SK-N-SH (cell line): Measurements from ENCODE around the gene UBE2D2. TPM values are rescaled to one million over a fixed set of nuclear protein-coding genes. Genes with fewer than 3 reads are reported as not detected.
"Not testable (repeated sequence)": the region's sequence is repeated elsewhere in the genome, so short reads cannot be mapped to it uniquely, and the experiment has no call there.

Experiments
- CTCF ChIA-PET: fragments of 300-600, 350-600 bp; formaldehyde crosslinking; extraction: SDS; loops from one replicate; lab custom pipeline; 2021; lab: Yijun Ruan, JAX
- POLR2A ChIA-PET: fragments of 350-600 bp; sonication (Branson Sonifier 250); formaldehyde crosslinking; extraction: SDS; loops from one replicate; lab custom pipeline; 2020; ENCODE audit warnings: antibody characterized with exemption, inconsistent platforms; lab: Yijun Ruan, JAX
- DNase-seq: peaks from one replicate; pipeline ENCODE4 v3.0.0; 2012
- H2AFZ ChIP-seq: fragments of 200-600 bp; sonication (generic); 2 replicates; pipeline ENCODE4 v1.8.1; 2016; ENCODE audit warnings: antibody characterized with exemption, mild to moderate bottlenecking, low read depth
- H3F3A ChIP-seq: fragments of 200-600 bp; sonication (generic); replicated peaks from 2 replicates; pipeline ENCODE3; 2016; ENCODE audit warnings: antibody characterized with exemption, mild to moderate bottlenecking; ENCODE audit not compliant: insufficient read depth
- H3K27ac ChIP-seq, 2 experiments: fragments of 200-500 bp in 1 of 2; fragments of 200-600 bp in 1 of 2; sonication (Bioruptor generic) in 1 of 2; sonication (generic), shearing (Covaris generic) in 1 of 2; 2 replicates each; pipeline versions ENCODE4 v1.5.1 to v1.6.1; 2014 to 2016; ENCODE audit warnings: low read depth in 2 of 2, inconsistent platforms in 1 of 2, low read length in 1 of 2, mild to moderate bottlenecking in 1 of 2, mixed read lengths in 1 of 2
- H3K27me3 ChIP-seq: fragments of 200-600 bp; sonication (generic), shearing (Covaris generic); 2 replicates; pipeline ENCODE4 v1.6.1; 2016; ENCODE audit warnings: mixed run types; ENCODE audit not compliant: insufficient read depth
- H3K36me3 ChIP-seq, 2 experiments: fragments of 200-500 bp in 1 of 2; fragments of 200-600 bp in 1 of 2; sonication (Bioruptor generic) in 1 of 2; sonication (generic) in 1 of 2; replicated peaks in 1 of 2; 2 replicates each; pipeline versions ENCODE3 to v1.5.1; 2014 to 2016; ENCODE audit warnings: low read length in 1 of 2, mild to moderate bottlenecking in 1 of 2; ENCODE audit not compliant: insufficient read depth in 2 of 2, control insufficient read depth in 1 of 2
- H3K4me1 ChIP-seq, 2 experiments: fragments of 200-500 bp in 1 of 2; fragments of 200-600 bp in 1 of 2; sonication (Bioruptor generic) in 1 of 2; sonication (generic), shearing (Covaris generic) in 1 of 2; 2 replicates each; pipeline versions ENCODE4 v1.5.1 to v1.6.1; 2014 to 2016; ENCODE audit warnings: low read depth in 1 of 2, low read length in 1 of 2, mixed run types in 1 of 2; ENCODE audit not compliant: insufficient read depth in 2 of 2, control insufficient read depth in 1 of 2
- H3K4me2 ChIP-seq: fragments of 200-600 bp; sonication (generic), shearing (Covaris generic); 2 replicates; pipeline ENCODE4 v1.6.1; 2017; ENCODE audit warnings: mixed run types
- H3K4me3 ChIP-seq, 2 experiments: fragments of 200-500 bp in 1 of 2; fragments of 200-600 bp in 1 of 2; sonication (Bioruptor generic) in 1 of 2; sonication (generic), shearing (Covaris generic) in 1 of 2; 2 replicates each; pipeline versions ENCODE4 v1.5.1 to v1.8.1; 2014 to 2016; ENCODE audit warnings: low read depth in 2 of 2, inconsistent platforms in 1 of 2, low read length in 1 of 2, mild to moderate bottlenecking in 1 of 2, mixed read lengths in 1 of 2, moderate library complexity in 1 of 2
- H3K79me2 ChIP-seq: fragments of 200-600 bp; sonication (generic); 2 replicates; pipeline ENCODE4 v1.8.1; 2017; ENCODE audit warnings: mild to moderate bottlenecking; ENCODE audit not compliant: insufficient read depth
- H3K9ac ChIP-seq: fragments of 200-600 bp; sonication (generic); 2 replicates; pipeline ENCODE4 v1.6.1; 2017; ENCODE audit warnings: mixed run types
- H3K9me2 ChIP-seq: fragments of 200-600 bp; sonication (generic); 2 replicates; pipeline ENCODE4 v1.6.1; 2017; ENCODE audit warnings: mixed run types
- H3K9me3 ChIP-seq: fragments of 200-600 bp; sonication (generic); 2 replicates; pipeline ENCODE4 v1.6.1; 2017; ENCODE audit warnings: mixed run types, mild to moderate bottlenecking, moderate library complexity
- H4K20me1 ChIP-seq: fragments of 200-600 bp; sonication (generic); 2 replicates; pipeline ENCODE4 v1.6.1; 2017; ENCODE audit warnings: mild to moderate bottlenecking, mixed run types; ENCODE audit not compliant: insufficient read depth
- WGBS: methylation state at CpG from one replicate; pipeline ENCODE4 v1.1.6; 2017; ENCODE audit warnings: low lambda C conversion rate; 5-methylcytosine and 5-hydroxymethylcytosine counted together
- polyA plus RNA-seq, 3 experiments: library from polyadenylated mRNA; depleted of rRNA; stranded (reverse); fragments of >200 nt; gene quantifications; 2 replicates each; pipeline ENCODE4 v1.2.3, GENCODE V29; 2012

UBE2D2 gene
- polyA plus RNA-seq, 1 of the 3 experiments (the other 2 are of a cell fraction) = 24.5 TPM

DNA sequence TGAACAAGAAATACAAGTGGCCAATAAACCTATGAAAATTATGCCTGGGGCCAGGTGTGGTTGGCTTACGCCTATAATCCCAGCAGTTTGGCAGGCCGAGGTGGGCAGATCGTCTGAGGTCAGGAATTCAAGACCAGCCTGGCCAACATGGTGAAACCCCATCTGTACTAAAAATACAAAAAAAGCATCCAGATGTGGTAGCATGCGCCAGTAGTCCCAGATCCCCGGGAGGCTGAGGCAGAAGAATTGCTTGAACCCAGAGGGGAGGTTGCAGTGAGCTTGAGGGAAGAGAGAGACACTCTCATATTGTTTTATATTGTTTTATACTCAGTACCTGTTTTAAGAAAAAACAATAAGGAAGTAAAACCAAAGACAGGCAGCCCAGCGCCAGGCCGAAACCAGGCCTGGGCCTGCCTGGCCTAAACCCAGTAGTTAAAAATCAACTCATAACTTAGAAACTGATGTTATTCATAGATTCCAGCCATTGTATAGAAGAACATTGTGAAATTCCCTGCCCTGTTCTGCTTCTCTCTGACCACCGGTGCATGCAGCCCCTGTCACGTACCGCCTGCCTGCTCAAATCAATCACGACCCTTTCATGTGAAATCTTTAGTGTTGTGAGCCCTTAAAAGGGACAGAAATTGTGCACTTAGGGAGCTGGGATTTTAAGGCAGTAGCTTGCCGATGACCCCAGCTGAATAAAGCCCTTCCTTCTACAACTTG is 35.4 kb upstream of the UBE2D2 start:
- H3K9me3 ChIP-seq, H3K79me2 ChIP-seq, H2AFZ ChIP-seq, H3K9me2 ChIP-seq, CTCF ChIA-PET, H3K4me3 ChIP-seq, H3K36me3 ChIP-seq, H3K27ac ChIP-seq, H3K9ac ChIP-seq, H3F3A ChIP-seq, H3K4me1 ChIP-seq, H3K4me2 ChIP-seq, H3K27me3 ChIP-seq, POLR2A ChIA-PET, DNase-seq, H4K20me1 ChIP-seq: not testable (repeated sequence)
- WGBS = 94% methylated on average over 12 of the region's 12 CpGs

DNA sequence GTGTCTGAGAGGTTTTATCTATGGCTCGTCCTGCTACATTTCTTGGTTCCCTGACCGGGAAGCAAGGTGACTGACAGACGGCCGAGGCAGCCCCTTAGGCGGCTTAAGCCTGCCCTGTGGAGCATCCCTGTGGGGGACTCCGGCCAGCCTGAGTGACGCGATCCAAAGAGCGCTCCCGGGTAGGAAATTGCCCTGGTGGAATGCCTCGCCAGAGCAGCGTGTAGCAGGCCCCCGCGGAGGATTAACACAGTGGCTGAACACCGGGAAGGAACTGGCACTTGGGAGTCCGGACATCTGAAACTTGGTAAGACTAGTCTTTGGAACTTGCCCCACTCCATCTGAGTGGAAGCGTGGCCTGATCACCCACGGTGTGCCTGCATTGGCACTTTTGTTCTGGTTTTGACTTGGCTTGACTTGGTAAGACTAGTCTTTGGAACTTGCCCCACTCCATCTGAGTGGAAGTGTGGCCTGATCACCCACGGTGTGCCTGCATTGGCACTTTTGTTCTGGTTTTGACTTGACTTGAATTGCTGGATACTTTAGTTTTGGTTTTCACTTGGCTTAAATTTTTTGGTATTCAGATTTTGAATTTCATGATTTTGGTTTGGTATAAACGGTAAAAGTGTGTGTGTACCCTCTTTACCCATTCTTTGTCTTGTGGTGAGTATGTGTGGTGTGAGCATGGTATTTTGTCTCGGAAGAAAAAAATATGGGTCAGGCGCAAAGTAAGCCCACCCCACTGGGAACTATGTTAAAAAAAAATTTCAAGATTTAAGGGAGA is 34.6 kb upstream of the UBE2D2 start:
- H3K4me3 ChIP-seq, H3F3A ChIP-seq, H3K36me3 ChIP-seq, H3K27me3 ChIP-seq, H3K27ac ChIP-seq, H3K79me2 ChIP-seq, H3K4me2 ChIP-seq, H2AFZ ChIP-seq, DNase-seq, CTCF ChIA-PET, H3K4me1 ChIP-seq, H3K9me3 ChIP-seq, H4K20me1 ChIP-seq, H3K9ac ChIP-seq, H3K9me2 ChIP-seq, POLR2A ChIA-PET: not testable (repeated sequence)
- 93% methylated on average over 16 of the region's 22 CpGs for WGBS

DNA sequence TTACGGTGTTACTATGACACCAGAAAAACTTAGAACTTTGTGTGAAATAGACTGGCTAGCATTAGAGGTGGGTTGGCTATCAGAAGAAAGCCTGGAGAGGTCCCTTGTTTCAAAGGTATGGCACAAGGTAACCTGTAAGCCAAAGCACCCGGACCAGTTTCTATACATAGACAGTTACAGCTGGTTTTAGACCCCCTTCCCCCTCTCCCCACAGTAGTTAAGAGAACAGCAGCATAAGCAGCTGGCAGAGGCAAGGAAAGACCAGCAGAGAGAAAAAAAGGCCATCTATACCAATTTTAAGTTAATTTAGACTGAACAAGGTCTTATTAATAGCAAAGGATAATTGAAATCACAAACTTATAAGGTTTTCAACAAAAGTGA is 34.1 kb upstream of the UBE2D2 start:
- H2AFZ ChIP-seq, H3K4me3 ChIP-seq, DNase-seq, H3K27ac ChIP-seq, H3K36me3 ChIP-seq, H3K4me1 ChIP-seq, H3K9me3 ChIP-seq, H3K4me2 ChIP-seq, CTCF ChIA-PET, H3K9ac ChIP-seq, H3K9me2 ChIP-seq, H3K27me3 ChIP-seq, H3K79me2 ChIP-seq, H3F3A ChIP-seq, H4K20me1 ChIP-seq, POLR2A ChIA-PET: not testable (repeated sequence)
- 93% methylated on average over 2 of the region's 2 CpGs for WGBS

DNA sequence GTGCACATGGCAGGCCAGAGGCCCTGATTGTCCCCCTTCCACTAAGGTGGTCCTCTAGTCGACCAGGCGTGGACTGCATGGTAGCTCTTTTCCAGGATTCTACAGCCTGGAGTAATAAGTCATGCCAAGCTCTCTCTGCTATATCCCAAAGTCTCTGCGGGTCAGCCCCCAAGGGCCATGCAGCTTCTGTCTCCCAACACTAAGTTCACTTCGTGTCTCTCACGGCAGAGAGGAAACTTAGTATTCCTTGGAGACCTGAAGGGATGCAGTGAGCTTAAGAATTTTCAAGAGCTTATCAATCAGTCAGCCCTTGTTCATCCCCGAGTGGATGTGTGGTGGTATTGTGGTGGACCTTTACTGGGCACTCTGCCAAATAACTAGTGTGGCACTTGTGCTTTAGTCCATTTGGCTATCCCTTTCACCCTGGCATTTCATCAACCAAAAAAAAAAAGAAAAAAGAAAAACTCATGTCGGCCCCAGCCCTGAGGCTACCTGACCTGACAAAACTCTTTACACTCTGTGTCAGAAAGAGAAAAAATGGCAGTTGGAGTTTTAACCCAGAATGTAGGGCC is 33.2 kb upstream of the UBE2D2 start:
- H3K9ac ChIP-seq, H3K9me3 ChIP-seq, DNase-seq, H3K27ac ChIP-seq, H3K4me2 ChIP-seq, H3K27me3 ChIP-seq, H3K9me2 ChIP-seq, H3F3A ChIP-seq, H3K79me2 ChIP-seq, H3K4me1 ChIP-seq, H4K20me1 ChIP-seq, POLR2A ChIA-PET, H2AFZ ChIP-seq, H3K36me3 ChIP-seq, H3K4me3 ChIP-seq: not testable (repeated sequence)
- 78% methylated on average over 7 of the region's 7 CpGs for WGBS
- CTCF ChIA-PET = interaction anchor here (0.7 to 1.6 kb wide), 2 partner anchors 14 to 106 kb away, joined by 3 to 4 read pairs; no protein-coding TSS in a partner anchor

DNA sequence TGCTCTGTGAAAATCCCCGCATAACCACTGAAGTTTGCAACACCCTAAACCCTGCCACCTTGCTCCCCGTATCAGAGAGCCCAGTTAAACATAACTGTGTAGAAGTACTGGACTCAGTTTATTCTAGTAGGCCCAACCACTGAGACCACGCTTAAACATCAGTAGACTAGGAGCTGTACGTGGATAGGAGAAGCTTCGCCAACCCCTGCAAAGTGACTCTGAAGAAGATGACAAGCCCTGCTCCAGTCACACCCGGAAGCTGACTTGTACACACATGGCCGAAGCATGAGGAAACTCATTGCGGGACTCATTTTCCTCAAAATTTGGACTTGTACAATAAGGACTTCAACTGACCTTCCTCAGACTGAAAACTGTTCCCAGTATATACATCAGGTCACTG is 32.4 kb upstream of the UBE2D2 start:
- H3F3A ChIP-seq, H3K27me3 ChIP-seq, H3K36me3 ChIP-seq, H4K20me1 ChIP-seq, POLR2A ChIA-PET, H3K4me1 ChIP-seq, H3K9me2 ChIP-seq, H3K9me3 ChIP-seq, H2AFZ ChIP-seq, H3K27ac ChIP-seq, H3K9ac ChIP-seq, H3K4me2 ChIP-seq, H3K4me3 ChIP-seq, DNase-seq, H3K79me2 ChIP-seq: not testable (repeated sequence)
- CTCF ChIA-PET = interaction anchor here (0.7 to 1.6 kb wide), 2 partner anchors 15 to 106 kb away, joined by 3 to 4 read pairs; no protein-coding TSS in a partner anchor
- WGBS = 88% methylated on average over 8 of the region's 8 CpGs

DNA sequence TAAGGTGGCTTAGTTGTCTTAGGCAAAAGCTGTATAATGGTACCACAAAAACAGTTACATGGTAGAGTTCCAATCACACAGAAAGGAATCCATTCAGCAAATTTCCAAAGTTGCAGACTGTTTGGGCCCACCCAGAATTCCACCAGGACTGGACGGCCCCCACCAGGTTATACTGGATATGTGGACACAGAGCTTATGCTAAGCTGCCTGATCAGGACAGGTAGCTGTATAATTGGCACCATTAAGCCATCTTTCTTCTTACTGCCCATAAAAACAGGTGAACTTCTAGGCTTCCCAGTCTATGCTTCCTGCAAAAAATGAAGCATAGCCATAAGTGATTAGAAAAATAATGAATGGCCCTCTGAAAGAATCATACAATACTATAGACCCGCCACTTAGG is 31.1 kb upstream of the UBE2D2 start:
- CTCF ChIA-PET = interaction anchor here (1.2 to 1.4 kb wide), 2 partner anchors 16 to 62 kb away, joined by 3 read pairs; no protein-coding TSS in a partner anchor
- WGBS = 75% methylated on average over 2 of the region's 2 CpGs

More for the DNA sequence above, 31.1 kb upstream of the UBE2D2 start:
- not testable (repeated sequence) for H3K79me2 ChIP-seq, H3K9ac ChIP-seq, H3K9me3 ChIP-seq, H3K9me2 ChIP-seq, H3K27me3 ChIP-seq, H3K27ac ChIP-seq, H2AFZ ChIP-seq, H3F3A ChIP-seq, H4K20me1 ChIP-seq, H3K4me1 ChIP-seq, H3K4me2 ChIP-seq, DNase-seq, H3K36me3 ChIP-seq, H3K4me3 ChIP-seq
- POLR2A ChIA-PET = interaction anchor here (0.6 kb wide), 1 partner anchor 119 kb away, joined by 3 read pairs; no protein-coding TSS in a partner anchor
